IMR-90 (cell line): ENCODE measurements around the gene SEMA5A. TPM values are rescaled to one million over a fixed set of nuclear protein-coding genes. Genes with fewer than 3 reads are reported as not detected.

Experiments used
- ATAC-seq: fragments of 200-7000 bp; cut with Tn5 transposase; 2 replicates; pipeline ENCODE4 v1.9.1; 2020; ENCODE audit warnings: low read depth, mild to moderate bottlenecking, moderate library complexity
- BruUV-seq: library from RNA; stranded (reverse); fragments of 400-500 nt; replicated peaks from 2 replicates; lab custom pipeline; 2021; lab: Mats Ljungman, UMichigan
- CTCF ChIA-PET: fragments of 300-600 bp; formaldehyde crosslinking; extraction: SDS; loops from one replicate; lab custom pipeline; 2021; ENCODE audit warnings: antibody characterized with exemption; lab: Yijun Ruan, JAX
- POLR2A ChIA-PET: fragments of 300-600 bp; sonication (Branson Sonifier 250); formaldehyde crosslinking; loops from one replicate; lab custom pipeline; 2022; ENCODE audit warnings: antibody characterized with exemption; ENCODE audit not compliant: unreplicated experiment; lab: Charles Lee
- DNase-seq: peaks from one replicate; pipeline ENCODE4 v3.0.0; 2013
- H2AFZ ChIP-seq: replicated peaks from 2 replicates; pipeline ENCODE3; 2013; ENCODE audit warnings: low read length, mild to moderate bottlenecking; ENCODE audit not compliant: poor library complexity
- H2AK5ac ChIP-seq: 2 replicates; pipeline ENCODE4 v1.6.1; 2013; ENCODE audit warnings: low read depth, low read length, inconsistent platforms
- H2AK9ac ChIP-seq: replicated peaks from 2 replicates; pipeline ENCODE3; 2013; ENCODE audit warnings: mild to moderate bottlenecking, low read depth, low read length, moderate library complexity; ENCODE audit not compliant: poor library complexity
- H2BK120ac ChIP-seq: 2 replicates; pipeline ENCODE4 v1.6.1; 2013; ENCODE audit warnings: low read depth, low read length, inconsistent platforms
- H2BK15ac ChIP-seq: 3 replicates; pipeline ENCODE4 v1.6.1; 2013; ENCODE audit warnings: low read depth, low read length, inconsistent platforms
- H2BK20ac ChIP-seq: 2 replicates; pipeline ENCODE4 v1.6.1; 2013; ENCODE audit warnings: low read depth, mild to moderate bottlenecking, inconsistent platforms, low read length, moderate library complexity
- H2BK5ac ChIP-seq: 2 replicates; pipeline ENCODE4 v1.6.1; 2013; ENCODE audit warnings: mild to moderate bottlenecking, low read depth, low read length, inconsistent platforms; ENCODE audit not compliant: poor library complexity, severe bottlenecking
- H3K14ac ChIP-seq: replicated peaks from 2 replicates; pipeline ENCODE4 v1.6.1; 2013; ENCODE audit warnings: low read depth, low read length, inconsistent platforms
- H3K18ac ChIP-seq: 2 replicates; pipeline ENCODE4 v1.6.1; 2013; ENCODE audit warnings: low read depth, low read length, control low read depth
- H3K23ac ChIP-seq: 2 replicates; pipeline ENCODE4 v1.6.1; 2013; ENCODE audit warnings: low read depth, low read length, inconsistent platforms
- H3K27ac ChIP-seq: 2 replicates; pipeline ENCODE4 v1.5.1; 2013; ENCODE audit warnings: mild to moderate bottlenecking, control low read depth, low read length; ENCODE audit not compliant: insufficient read depth
- H3K27me3 ChIP-seq: 2 replicates; pipeline ENCODE4 v1.6.1; 2013; ENCODE audit warnings: low read length; ENCODE audit not compliant: control insufficient read depth, insufficient read depth
- H3K36me3 ChIP-seq: 2 replicates; pipeline ENCODE4 v1.6.1; 2013; ENCODE audit warnings: low read length, mixed read lengths; ENCODE audit not compliant: control insufficient read depth, insufficient read depth
- H3K4ac ChIP-seq: 2 replicates; pipeline ENCODE4 v1.6.1; 2013; ENCODE audit warnings: low read depth, low read length, inconsistent platforms
- H3K4me1 ChIP-seq: 2 replicates; pipeline ENCODE4 v1.6.1; 2013; ENCODE audit warnings: low read length, mixed read lengths; ENCODE audit not compliant: control insufficient read depth, insufficient read depth
- H3K4me2 ChIP-seq: 2 replicates; pipeline ENCODE4 v1.6.1; 2013; ENCODE audit warnings: low read depth, mild to moderate bottlenecking, control low read depth, low read length, moderate library complexity
- H3K4me3 ChIP-seq: 2 replicates; pipeline ENCODE4 v1.5.1; 2013; ENCODE audit warnings: low read depth, mild to moderate bottlenecking, control low read depth, low read length, moderate library complexity; ENCODE audit not compliant: insufficient read depth
- H3K56ac ChIP-seq: 2 replicates; pipeline ENCODE4 v1.6.1; 2013; ENCODE audit warnings: low read length, inconsistent platforms; ENCODE audit not compliant: insufficient read depth; ENCODE audit errors: extremely low read depth
- H3K79me1 ChIP-seq, 2 experiments: 2 replicates each; pipeline ENCODE4 v1.6.1; 2013; ENCODE audit warnings: low read length in 2 of 2, inconsistent platforms in 1 of 2, low read depth in 1 of 2
- H3K9ac ChIP-seq: 2 replicates; pipeline ENCODE4 v1.6.1; 2013; ENCODE audit warnings: low read depth, low read length, control low read depth
- H3K9me1 ChIP-seq: 2 replicates; pipeline ENCODE4 v1.6.1; 2013; ENCODE audit warnings: low read length, inconsistent platforms; ENCODE audit not compliant: insufficient read depth
- H3K9me3 ChIP-seq: 2 replicates; pipeline ENCODE4 v1.6.1; 2013; ENCODE audit warnings: low read length; ENCODE audit not compliant: control insufficient read depth, insufficient read depth
- H4K20me1 ChIP-seq: 2 replicates; pipeline ENCODE4 v1.6.1; 2013; ENCODE audit warnings: low read length, inconsistent platforms; ENCODE audit not compliant: insufficient read depth
- H4K5ac ChIP-seq: 2 replicates; pipeline ENCODE4 v1.6.1; 2013; ENCODE audit warnings: mild to moderate bottlenecking, low read depth, low read length, control low read depth
- H4K8ac ChIP-seq, 2 experiments: 2 replicates each; pipeline ENCODE4 v1.6.1; 2013; ENCODE audit warnings: low read depth in 2 of 2, low read length in 2 of 2, control low read depth in 1 of 2, inconsistent platforms in 1 of 2
- H4K91ac ChIP-seq: 2 replicates; pipeline ENCODE4 v1.6.1; 2013; ENCODE audit warnings: low read depth, low read length, inconsistent platforms; ENCODE audit not compliant: insufficient read depth
- BHLHE40 ChIP-seq: fragments of 150-350 bp; IDR thresholded peaks from 2 replicates; pipeline ENCODE4 v1.6.1; 2016; ENCODE audit warnings: mild to moderate bottlenecking, low read depth, low read length
- CHD1 ChIP-seq: IDR thresholded peaks from 2 replicates; pipeline ENCODE4 v1.6.1; 2012; ENCODE audit warnings: low read depth, low read length, improper control_type of control experiment
- NFE2L2 ChIP-seq: fragments of 150-350 bp; IDR thresholded peaks from 2 replicates; pipeline ENCODE4 v1.6.1; 2016; ENCODE audit warnings: low read depth, mild to moderate bottlenecking, low read length
- RAD21 ChIP-seq: IDR thresholded peaks from 2 replicates; pipeline ENCODE4 v1.6.1; 2012; ENCODE audit warnings: low read length, improper control_type of control experiment
- RFX5 ChIP-seq: IDR thresholded peaks from 2 replicates; pipeline ENCODE4 v1.8.0; 2012; ENCODE audit warnings: low read depth, mild to moderate bottlenecking, low read length, moderate library complexity
- SMC3 ChIP-seq: fragments of 150-350 bp; IDR thresholded peaks from 2 replicates; pipeline ENCODE4 v1.6.1; 2016; ENCODE audit warnings: low read depth, mild to moderate bottlenecking, antibody characterized with exemption, low read length, moderate library complexity
- WGBS, 2 experiments: methylation state at CpG; one replicate each; pipeline versions ENCODE4 v1.1.5 to v1.1.7; 2013; ENCODE audit warnings: missing lambda C conversion rate in 2 of 2; ENCODE audit not compliant: insufficient read length in 1 of 2; ENCODE audit errors: extremely low coverage in 2 of 2; 5-methylcytosine and 5-hydroxymethylcytosine counted together
- dilution Hi-C: fragments of 300-500 bp; cut with HindIII; formaldehyde crosslinking; loops from one replicate; pipeline ENCODE4 v1.14.3; 2018; ENCODE audit warnings: low sequenced_read_pairs; ENCODE audit not compliant: unreplicated experiment
- in situ Hi-C: fragments of 300-500 bp; cut with MboI; formaldehyde crosslinking; loops from 3 replicates; pipeline ENCODE4 v1.14.3; 2019; ENCODE audit warnings: low sequenced_read_pairs, inconsistent platforms, mixed read lengths
- intact Hi-C: fragments of 100-400 bp; cut with micrococcal nuclease; formaldehyde crosslinking; loops from 2 replicates; pipeline ENCODE4 v1.10.0; 2022
- polyA plus RNA-seq, 3 experiments: library from polyadenylated mRNA; depleted of rRNA; stranded (reverse); fragments of >200 nt; gene quantifications; 2 replicates each; pipeline ENCODE4 v1.2.3, GENCODE V29; 2012; ENCODE audit warnings: low replicate concordance in 1 of 3
- total RNA-seq: library from RNA; depleted of rRNA; stranded (reverse); fragments of >200 nt; gene quantifications from 2 replicates; pipeline ENCODE4 v1.2.3, GENCODE V29; 2012

Gene SEMA5A
- total and polyA plus RNA-seq, 2 of the 4 experiments (the other 2 are of a cell fraction): 8.2 to 9.9 TPM

DNA sequence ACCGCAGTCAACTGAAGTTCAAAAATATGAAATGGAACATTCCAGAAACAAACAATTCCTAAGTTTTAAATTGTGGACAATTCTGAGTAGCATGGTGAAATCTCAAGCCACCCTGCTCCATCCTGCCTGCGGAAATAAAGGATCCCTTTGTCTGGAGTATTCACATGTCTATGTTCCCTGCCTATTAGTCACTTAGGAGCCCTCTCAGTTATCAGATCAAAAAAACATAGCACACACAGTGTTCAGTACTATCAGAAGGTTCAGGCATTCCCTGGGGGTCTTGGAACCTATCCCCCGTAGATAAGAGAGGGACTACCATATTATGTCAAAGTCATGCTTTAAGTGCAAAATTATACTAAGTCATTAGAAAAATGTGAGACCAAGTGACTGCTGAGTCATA, 300.8 kb downstream of the SEMA5A start:
- no peak overlapping the region for H3K4me2 ChIP-seq
- ATAC-seq (no peak; the same call in 1 of the 2 replicates), DNase-seq (no peak)
- H4K20me1 ChIP-seq: no peaks in the 10 kb centered on the region
- H3K4ac ChIP-seq: no peak overlapping the region
- no peaks in the 10 kb centered on the region for H3K27me3 ChIP-seq
- H2BK5ac ChIP-seq: no peak overlapping the region
- no peak overlapping the region for H4K91ac ChIP-seq
- in situ Hi-C loops: no loop called here
- H3K27ac ChIP-seq: no peak overlapping the region
- no peak overlapping the region for H3K18ac ChIP-seq
- H3K9ac ChIP-seq: no peak overlapping the region
- POLR2A ChIA-PET: no interaction called here
- H3K4me3 ChIP-seq: no peak overlapping the region
- no peak overlapping the region for H2BK20ac ChIP-seq
- no peak overlapping the region for H2AFZ ChIP-seq
- no peak overlapping the region for H2AK9ac ChIP-seq
- dilution Hi-C loops: no loop called here
- no peak overlapping the region for H2AK5ac ChIP-seq
- no peak overlapping the region for H3K56ac ChIP-seq
- intact Hi-C loops: no loop called here
- H2BK15ac ChIP-seq: no peak overlapping the region
- H4K5ac ChIP-seq: no peak overlapping the region
- no TSS peak for BruUV-seq
- H4K8ac ChIP-seq: no peak overlapping the region
- H3K9me3 ChIP-seq: no peaks in the 10 kb centered on the region
- no peaks in the 10 kb centered on the region; the same call in 1 of the 2 replicates for H3K9me1 ChIP-seq
- TF ChIP-seq RAD21: no peak
- no peak for TF ChIP-seq RFX5
- TF ChIP-seq SMC3: no peak
- TF ChIP-seq CHD1: no peak
- no peak for TF ChIP-seq BHLHE40
- TF ChIP-seq NFE2L2: peak; percentile 64
- peaks cover 0 to 16% of the 10 kb centered on the region in 2 experiments; a peak in 2 of 4 replicates for H3K79me1 ChIP-seq
- H3K36me3 ChIP-seq: no peaks in the 10 kb centered on the region
- H3K4me1 ChIP-seq: no peaks in the 10 kb centered on the region; the same call in 1 of the 2 replicates
- 0 out of 2 replicates have a peak overlapping the region, but pooled peaks have one; percentile 49 for H3K14ac ChIP-seq
- no peak overlapping the region for H2BK120ac ChIP-seq
- CTCF ChIA-PET: no interaction called here
- H3K23ac ChIP-seq: no peak overlapping the region
- no CpG with 5 or more reads among the region's 3 CpGs for WGBS, 2 experiments
